Measurements from ENCODE around the gene DGKI.

GRCh38 chr7:137597856-137598255 is 248.9 kb downstream of the DGKI start:
- TF ChIP-seq JUN (IDR thresholded peaks at IDR 0.05) (no peak), CTCF (IDR thresholded peaks at IDR 0.05) (no peak), USF2 (IDR thresholded peaks at IDR 0.05) (no peak), ZSCAN20 (CRISPR knock-in tag; IDR thresholded peaks at IDR 0.05) (no peak)
